ENCODE data around the gene GSC2. TPM values are rescaled to one million over a fixed set of nuclear protein-coding genes. Genes with fewer than 3 reads are reported as not detected.

Gene GSC2
- total and polyA plus RNA-seq, 10 donors, result not detected

- H3K27ac ChIP-seq, result peak overlapping the region; percentile 64 to 95 (median 85)
- no peaks in the 10 kb centered on the region for H3K27me3 ChIP-seq (replicated peaks in 1 of 7)
- H3K4me1 ChIP-seq, result peaks cover 42 to 72% (median 58%) of the 10 kb centered on the region in 6 donors
- peak in 1 of 3 donors; percentile 47 for TF ChIP-seq POLR2AphosphoS5 (IDR thresholded peaks at IDR 0.05)
- no peak for TF ChIP-seq POLR2A (IDR thresholded peaks at IDR 0.05)
- TF ChIP-seq CTCF (IDR thresholded peaks at IDR 0.05 in 8 of 11, conservative IDR thresholded peaks at IDR 0.05 in 3 of 11), result no peak
- H3K4me3 ChIP-seq, result peak overlapping the region; percentile 80 to 96 (median 86)
- intact Hi-C loops (cut with DNase I; ENCODE audit: low total_unique reads), result no loop called here
- H3K9me3 ChIP-seq, result no peaks in the 10 kb centered on the region
- DNase-seq, result peak; percentile 83
- H3K36me3 ChIP-seq, result peaks cover 0 to 25% (median 0%) of the 10 kb centered on the region in 6 donors
- WGBS, 5 donors, result 37 to 74% (median 43%) methylated on average over 31 to 55 of the region's 55 CpGs
These were observed 27.3 kb upstream of the GSC2 start for GRCh38 chr22:19177164-19178064.

- no peak for TF ChIP-seq POLR2A (IDR thresholded peaks at IDR 0.05)
- no peak for TF ChIP-seq CTCF (IDR thresholded peaks at IDR 0.05 in 8 of 11, conservative IDR thresholded peaks at IDR 0.05 in 3 of 11)
- TF ChIP-seq POLR2AphosphoS5 (IDR thresholded peaks at IDR 0.05), result no peak
- H3K36me3 ChIP-seq, result peaks cover 0 to 24% (median 0%) of the 10 kb centered on the region in 6 donors
- no peaks in the 10 kb centered on the region for H3K9me3 ChIP-seq
- H3K4me3 ChIP-seq, result peak overlapping the region in 2 of 8 donors; percentile 85 to 88
- peak overlapping the region in 3 of 8 donors; percentile 88 to 95 (median 89) for H3K27ac ChIP-seq
- H3K27me3 ChIP-seq (replicated peaks in 1 of 7), result no peaks in the 10 kb centered on the region
- 84 to 90% (median 86%) methylated on average over 12 of the region's 12 CpGs for WGBS, 5 donors
- DNase-seq, result no peak
- intact Hi-C loops (cut with DNase I; ENCODE audit: low total_unique reads), result no loop called here
- H3K4me1 ChIP-seq, result peaks cover 45 to 79% (median 65%) of the 10 kb centered on the region in 6 donors
These were observed 26.6 kb upstream of the GSC2 start for GRCh38 chr22:19176732-19177131.

DNA sequence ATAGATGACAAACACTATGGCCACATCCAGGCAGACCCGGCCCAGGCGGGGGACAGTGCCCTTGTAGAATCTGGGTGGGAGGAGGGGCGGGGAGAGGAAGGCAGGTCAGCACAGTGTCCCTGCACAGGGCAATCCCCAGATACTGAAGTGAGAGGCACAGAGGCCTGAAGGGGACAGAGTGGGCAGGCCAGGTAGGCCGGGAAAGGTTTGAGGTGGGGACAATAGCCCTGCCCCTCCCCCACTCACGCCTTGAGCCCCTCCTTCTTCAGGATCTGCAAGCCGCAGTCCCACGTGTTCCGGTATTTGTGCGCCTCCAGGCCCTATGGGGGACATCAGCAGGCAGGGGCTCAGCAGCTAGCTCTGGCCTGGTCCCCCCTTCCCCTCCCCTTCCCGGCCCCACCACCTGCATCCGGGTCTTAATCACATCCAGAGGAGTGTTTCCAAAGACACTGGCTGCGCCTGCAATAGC is 26.1 kb upstream of the GSC2 start:
- TF ChIP-seq POLR2A (IDR thresholded peaks at IDR 0.05) (no peak), POLR2AphosphoS5 (IDR thresholded peaks at IDR 0.05) (no peak), CTCF (IDR thresholded peaks at IDR 0.05 in 8 of 11, conservative IDR thresholded peaks at IDR 0.05 in 3 of 11) (no peak)
- Histone ChIP-seq H3K36me3 (peaks cover 0 to 24% (median 0%) of the 10 kb centered on the region in 6 donors), H3K4me3 (no peak overlapping the region), H3K27ac (peak overlapping the region in 1 of 8 donors; percentile 95), H3K9me3 (no peaks in the 10 kb centered on the region), H3K4me1 (peaks cover 45 to 82% (median 66%) of the 10 kb centered on the region in 6 donors), H3K27me3 (replicated peaks in 1 of 7) (no peaks in the 10 kb centered on the region)
- no peak for DNase-seq
- WGBS, 5 donors, result 66 to 84% (median 82%) methylated on average over 7 to 12 of the region's 12 CpGs
- intact Hi-C loops (cut with DNase I; ENCODE audit: low total_unique reads), result no loop called here
